GM18511 (cell line): ENCODE results near the gene ASB1.
"Not testable (repeated sequence)": the region's sequence is repeated elsewhere in the genome, so short reads cannot be mapped to it uniquely, and the experiment has no call there.

Source experiments
- ATAC-seq: cut with Tn5 transposase; IDR thresholded peaks from one replicate; pipeline ENCODE4 v1.9.1; 2021; ENCODE audit warnings: mild to moderate bottlenecking, moderate library complexity; ENCODE audit not compliant: unreplicated experiment

Gene ASB1

GRCh38 chr2:238441262-238442114 lies 14.8 kb downstream of the ASB1 start:
- ATAC-seq: no peak

GRCh38 chr2:238442257-238442656 lies 15.5 kb downstream of the ASB1 start:
- ATAC-seq: not testable (repeated sequence)

DNA sequence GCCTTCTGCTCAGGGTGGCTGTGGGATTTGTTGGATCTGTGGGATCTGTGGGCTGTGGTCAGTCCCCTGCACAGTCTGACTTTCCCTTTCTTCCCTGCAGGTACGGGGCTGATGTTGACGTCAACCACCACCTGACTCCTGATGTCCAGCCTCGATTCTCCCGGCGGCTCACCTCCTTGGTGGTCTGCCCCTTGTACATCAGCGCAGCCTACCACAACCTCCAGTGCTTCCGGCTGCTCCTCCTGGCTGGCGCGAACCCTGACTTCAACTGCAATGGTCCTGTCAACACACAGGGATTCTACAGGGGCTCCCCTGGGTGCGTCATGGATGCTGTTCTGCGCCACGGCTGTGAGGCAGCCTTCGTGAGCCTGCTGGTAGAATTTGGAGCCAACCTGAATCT lies 17.5 kb downstream of the ASB1 start:
- no peak for ATAC-seq

DNA sequence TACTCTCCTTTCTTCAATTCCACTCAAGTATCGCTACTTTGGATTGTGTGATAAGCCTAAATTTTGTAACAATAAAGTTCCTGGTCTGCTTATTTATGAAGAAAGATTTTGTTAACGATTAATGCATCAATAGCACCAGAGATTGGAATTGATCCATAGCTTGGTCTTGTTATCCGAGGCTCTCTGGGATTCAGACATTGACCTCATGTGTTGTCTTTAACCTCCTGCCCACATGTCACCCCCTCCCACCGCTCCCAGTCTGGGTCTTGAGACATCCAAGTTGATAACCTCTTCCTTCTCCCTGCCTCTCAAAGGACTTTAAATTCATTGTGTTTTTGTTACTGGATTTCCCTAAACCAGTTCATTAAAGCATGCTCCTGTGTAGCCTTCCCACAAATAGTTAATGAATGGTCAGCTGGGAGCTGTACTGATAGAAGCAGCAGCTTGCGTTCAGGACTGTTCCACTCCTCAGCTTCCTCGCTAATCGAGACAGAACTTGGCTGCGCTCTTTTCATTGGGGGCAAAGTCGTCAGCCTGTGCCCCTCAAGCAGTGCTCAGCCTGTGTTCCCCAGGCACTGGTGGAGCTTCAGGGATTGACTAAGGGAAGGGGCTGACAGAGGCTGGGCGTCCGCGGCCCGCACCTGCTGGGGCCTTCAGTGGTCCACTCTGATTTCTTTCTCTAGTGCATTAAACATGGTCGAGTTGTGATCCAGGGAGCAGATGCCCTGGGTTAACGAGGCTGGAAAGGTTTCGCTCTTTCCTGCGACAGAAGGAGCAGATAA lies 18.9 kb downstream of the ASB1 start:
- ATAC-seq: no peak

- no peak for ATAC-seq
Measured at GRCh38 chr2:238446371-238446770, 19.6 kb downstream of the ASB1 start.

DNA sequence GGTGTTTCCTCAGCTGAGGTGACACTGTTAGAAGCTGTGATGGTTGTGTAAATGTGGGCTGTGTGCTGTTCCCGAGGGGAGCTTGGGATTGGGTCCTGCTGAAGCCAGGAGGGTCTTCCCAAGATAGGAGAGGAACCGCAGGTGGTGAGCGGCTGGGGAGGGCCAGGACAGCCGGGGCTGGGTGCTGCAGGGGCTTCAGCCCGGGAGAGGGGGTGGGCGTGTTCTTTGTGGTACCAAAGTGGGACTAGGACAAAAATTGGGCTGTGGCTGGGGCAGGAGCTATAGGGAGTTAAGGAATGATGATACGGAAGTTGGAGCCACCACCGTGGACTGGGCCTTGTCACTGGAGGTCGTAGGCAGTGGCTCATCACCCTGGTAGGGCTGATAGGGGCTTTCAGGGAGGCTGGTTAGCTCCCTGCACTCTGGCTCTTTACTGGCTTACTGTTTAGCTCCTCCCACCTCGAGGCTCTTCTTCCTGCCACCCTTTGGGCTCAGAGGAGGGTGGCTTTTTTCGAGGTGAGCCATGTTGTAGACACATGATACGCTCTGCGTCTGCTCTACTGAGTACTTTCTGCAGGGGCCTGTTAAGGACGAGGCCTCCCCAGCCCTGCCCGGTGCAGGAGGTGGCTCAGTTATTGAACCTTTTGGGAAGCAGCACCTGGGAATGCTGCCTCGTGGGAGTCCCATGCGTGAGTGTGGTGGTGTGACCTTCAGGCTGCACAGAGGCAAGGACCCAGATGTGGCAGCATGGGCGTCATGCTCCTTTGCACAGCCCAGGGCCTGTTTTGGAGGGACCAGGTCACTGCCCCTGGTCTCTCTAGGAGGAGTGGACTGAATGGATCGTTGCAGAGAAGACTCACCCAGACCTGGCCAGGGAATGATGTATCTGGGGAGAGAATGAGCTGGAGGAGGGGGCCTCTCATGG lies 21.6 kb downstream of the ASB1 start:
- no peak for ATAC-seq

- ATAC-seq: no peak
Measured at GRCh38 chr2:238449241-238449640, 22.5 kb downstream of the ASB1 start.

DNA sequence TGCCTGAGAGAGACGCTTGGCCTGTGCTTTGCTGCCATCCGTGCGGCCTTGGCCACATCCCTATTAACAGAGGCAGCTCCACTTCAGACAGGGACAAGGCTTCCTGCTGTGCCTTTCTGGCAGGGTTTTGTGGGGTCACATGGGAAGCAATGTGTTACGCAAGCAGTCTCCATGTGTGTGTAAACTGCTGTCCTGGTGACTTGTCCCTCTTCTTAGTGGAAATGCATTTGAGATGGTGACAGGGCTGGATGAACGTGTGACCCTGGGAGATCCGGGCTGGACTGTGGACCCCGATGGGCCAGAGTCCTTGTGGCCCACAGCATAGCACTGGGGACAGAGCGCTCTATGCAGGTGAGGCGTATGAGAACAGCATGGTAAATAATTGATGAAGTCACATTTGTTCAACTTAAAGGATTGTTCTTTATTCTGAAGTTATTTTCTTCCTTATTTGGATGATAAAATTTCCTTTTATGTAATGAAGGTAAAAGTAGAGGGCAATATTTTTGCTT lies 23.2 kb downstream of the ASB1 start:
- no peak for ATAC-seq

GRCh38 chr2:238450440-238450861 lies 23.7 kb downstream of the ASB1 start:
- ATAC-seq: no peak

DNA sequence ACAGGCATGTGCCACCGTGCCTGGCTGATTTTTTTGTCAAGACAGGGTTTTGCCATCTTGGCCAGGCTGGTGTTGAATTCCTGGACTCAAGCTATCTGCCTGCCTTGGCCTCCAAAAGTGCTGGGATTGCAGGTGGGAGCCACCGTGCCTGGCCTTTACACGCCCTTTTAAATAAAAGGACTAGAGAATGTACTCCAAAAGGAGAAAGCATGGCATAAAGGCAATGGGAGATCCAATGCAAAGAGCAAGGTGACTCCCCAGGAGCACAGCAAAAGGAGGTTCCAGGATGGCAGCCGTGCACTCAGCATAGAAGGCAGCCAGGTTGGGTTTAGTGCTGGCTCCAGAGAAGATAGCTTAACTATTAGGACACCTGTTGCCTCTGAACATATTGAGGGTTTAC lies 27.1 kb downstream of the ASB1 start:
- ATAC-seq: no peak

DNA sequence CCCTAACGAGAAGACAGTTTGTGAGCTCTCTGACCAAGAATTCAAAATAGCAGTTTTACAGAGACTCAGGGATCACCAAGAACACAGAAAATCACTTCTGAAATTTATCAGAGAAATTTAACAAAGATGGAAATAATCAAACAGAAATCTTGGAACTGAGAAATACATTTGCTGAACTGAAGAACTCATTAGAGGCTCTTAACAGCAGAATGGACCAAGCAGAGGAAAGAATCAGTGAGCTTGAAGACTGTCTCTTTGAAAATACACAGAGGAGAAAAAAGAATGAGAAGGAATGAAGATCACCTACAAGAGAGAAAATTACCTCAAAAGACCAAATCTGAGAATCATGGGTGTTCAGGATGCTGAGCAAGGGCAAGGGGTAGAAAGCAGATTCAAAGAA lies 29.7 kb downstream of the ASB1 start:
- no peak for ATAC-seq

DNA sequence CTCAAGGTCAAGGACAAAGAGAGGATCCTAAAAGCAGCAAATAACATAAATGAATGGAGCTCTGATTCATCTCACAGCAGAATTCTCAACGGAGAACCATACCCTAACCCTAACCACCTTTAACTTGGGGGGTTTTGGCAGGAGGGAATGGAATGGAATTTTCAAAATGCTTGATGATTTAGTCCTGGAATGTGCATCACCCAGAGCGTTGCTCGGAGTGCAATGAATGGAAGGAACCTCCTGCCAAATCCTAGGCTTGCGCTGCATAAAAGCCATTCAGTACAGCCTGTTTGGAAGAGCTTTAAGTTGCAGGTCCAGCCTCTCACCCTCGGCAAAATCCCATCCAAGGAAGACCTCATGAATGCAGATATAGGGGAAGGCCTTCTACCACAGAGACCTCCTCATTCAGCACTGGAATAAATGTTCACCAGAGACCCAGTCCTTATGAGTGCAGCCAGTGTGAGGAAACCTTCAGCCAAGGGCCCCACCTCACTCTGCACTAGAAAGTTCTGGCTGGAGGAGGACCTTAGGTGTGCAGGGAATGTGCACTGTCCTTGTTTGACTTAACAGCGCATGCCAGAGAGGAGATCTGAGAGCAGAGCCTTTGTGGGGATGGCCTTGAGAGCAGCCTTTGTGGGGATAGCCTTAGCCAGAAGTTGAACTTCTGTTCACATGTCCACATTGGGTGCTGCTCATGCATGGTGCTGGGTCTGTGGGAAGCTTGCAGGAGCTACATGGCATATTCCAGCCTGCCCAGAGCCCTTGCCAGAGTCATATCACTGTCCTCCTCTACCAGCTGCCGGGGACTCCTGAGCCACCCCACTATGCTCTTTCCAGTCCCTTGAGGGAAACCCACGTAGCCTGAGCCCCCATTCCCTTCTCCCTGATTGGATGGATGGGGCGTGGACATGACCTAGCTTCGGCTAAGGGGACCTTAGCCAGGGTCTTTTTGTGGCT lies 30.5 kb downstream of the ASB1 start:
- ATAC-seq: no peak

DNA sequence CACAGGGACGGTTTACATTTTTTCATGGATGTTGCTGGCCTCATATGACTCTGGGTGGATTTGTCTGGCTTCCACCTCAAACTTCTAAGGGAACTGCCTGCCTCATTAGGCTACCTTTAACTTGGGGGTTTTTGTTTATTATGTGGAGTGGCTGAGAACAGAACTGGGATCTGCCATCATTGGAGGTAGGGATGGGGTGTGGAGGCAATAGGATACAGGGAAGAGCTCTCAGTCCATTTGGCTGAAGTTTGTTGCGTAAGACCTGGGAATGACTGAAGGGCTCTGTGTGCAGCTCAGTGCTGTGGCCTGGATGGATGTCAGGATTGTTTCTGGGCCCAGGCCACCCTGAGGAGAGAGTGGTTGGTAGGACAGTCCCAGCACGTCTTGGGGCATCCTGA lies 31.2 kb downstream of the ASB1 start:
- ATAC-seq: no peak

- no peak for ATAC-seq
Measured at GRCh38 chr2:238458651-238459050, 31.9 kb downstream of the ASB1 start.

- no peak for ATAC-seq
Measured at GRCh38 chr2:238459081-238459629, 32.4 kb downstream of the ASB1 start.

- no peak for ATAC-seq
Measured at GRCh38 chr2:238461051-238461450, 34.3 kb downstream of the ASB1 start.

DNA sequence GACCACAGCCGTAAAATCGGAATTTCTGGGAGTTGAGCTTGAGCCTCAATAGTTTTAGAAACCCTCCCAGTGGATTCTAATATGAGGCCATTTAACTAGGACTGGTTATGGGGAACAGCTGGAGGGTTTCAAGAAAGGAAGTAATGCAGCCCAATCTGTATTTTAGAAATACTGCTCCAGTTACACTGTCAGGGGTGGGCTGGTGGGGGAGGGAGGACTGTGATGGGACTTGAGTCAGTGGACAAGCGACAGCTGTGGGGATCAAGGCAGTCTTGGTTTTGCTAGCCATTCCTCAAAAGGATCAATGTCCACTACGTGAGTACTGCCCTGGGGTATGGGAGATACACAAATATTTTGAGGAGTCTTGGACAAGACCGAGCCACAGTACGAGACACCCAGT lies 34.8 kb downstream of the ASB1 start:
- ATAC-seq: no peak

DNA sequence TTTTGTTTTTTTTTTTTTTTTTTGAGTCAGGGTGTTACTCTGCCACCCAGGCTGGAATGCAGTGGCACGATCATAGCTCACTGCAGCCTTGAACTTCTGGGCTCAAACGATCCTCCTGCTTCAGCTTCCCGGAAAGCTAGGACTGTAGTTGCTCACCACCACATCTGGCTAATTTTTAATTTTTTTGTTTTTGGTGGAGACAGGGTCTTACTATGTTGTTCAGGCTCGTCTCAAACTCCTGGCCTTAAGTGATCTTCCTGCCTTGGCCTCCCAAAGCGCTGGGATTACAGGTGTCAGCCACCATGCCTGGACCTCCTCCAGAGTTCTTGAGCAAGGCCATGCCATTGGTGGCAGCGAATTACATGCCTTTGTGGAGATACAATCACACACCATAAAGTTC lies 35.2 kb downstream of the ASB1 start:
- no peak for ATAC-seq

DNA sequence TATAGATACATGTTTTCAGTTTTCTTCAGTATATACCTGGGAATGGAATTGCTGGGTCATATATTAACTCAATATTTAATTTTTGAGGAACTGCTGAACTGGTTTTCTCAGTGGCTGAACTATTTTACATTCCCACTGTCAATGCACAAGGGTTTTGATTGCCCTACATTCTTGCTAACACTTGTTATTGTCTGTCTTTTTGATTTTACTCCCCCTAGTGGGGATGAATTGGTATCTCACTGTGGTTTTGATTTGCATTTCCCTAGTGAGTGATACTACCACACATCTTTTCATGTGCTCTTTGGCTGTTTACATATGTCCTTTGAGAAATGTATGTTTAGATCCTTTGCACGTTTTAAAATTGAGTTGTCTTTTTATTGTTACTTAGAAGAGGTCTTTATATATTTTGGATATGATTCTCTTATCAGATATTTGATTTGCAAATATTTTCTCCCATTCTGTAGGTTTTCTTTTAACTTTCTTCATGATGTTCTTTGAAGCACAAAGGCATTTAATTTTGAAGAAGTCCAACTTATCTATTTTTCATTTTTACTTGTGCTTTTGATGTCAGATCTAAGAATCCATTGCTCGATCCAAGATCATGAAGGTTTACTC lies 36.2 kb downstream of the ASB1 start:
- no peak for ATAC-seq
